Astrocyte (in vitro differentiated cells and primary cell): ENCODE results near the gene PECR. TPM values are rescaled to one million over a fixed set of nuclear protein-coding genes. Genes with fewer than 3 reads are reported as not detected.

Experiments used
- DNase-seq: peaks from one replicate; pipeline ENCODE4 v3.0.0-alpha.2; 2010; ENCODE audit warnings: low read depth
- FAIRE-seq: peaks from 2 replicates; lab custom pipeline; 2011; peaks lifted over from hg19 to GRCh38; lab: Jason Lieb, UNC
- H2AFZ ChIP-seq: 2 replicates; pipeline ENCODE4 v1.6.0; 2012; ENCODE audit warnings: low read depth, low read length, inconsistent platforms
- H3K27ac ChIP-seq: 2 replicates; pipeline ENCODE4 v1.5.1; 2011; ENCODE audit warnings: low read depth, low read length, inconsistent platforms
- H3K27me3 ChIP-seq: 2 replicates; pipeline ENCODE4 v1.6.0; 2011; ENCODE audit warnings: low read length, inconsistent platforms; ENCODE audit not compliant: insufficient read depth
- H3K36me3 ChIP-seq: 2 replicates; pipeline ENCODE4 v1.5.1; 2011; ENCODE audit warnings: low read length, inconsistent platforms; ENCODE audit not compliant: insufficient read depth
- H3K4me1 ChIP-seq: 2 replicates; pipeline ENCODE4 v1.5.1; 2011; ENCODE audit warnings: low read length, inconsistent platforms; ENCODE audit not compliant: insufficient read depth
- H3K4me2 ChIP-seq: 2 replicates; pipeline ENCODE4 v1.6.0; 2012; ENCODE audit warnings: low read length, inconsistent platforms
- H3K4me3 ChIP-seq: 2 replicates; pipeline ENCODE4 v1.5.1; 2011; ENCODE audit warnings: low read depth, mild to moderate bottlenecking, low read length, inconsistent platforms; ENCODE audit not compliant: insufficient read depth
- H3K79me2 ChIP-seq: 2 replicates; pipeline ENCODE4 v1.6.0; 2012; ENCODE audit warnings: mild to moderate bottlenecking, low read length, inconsistent platforms; ENCODE audit not compliant: insufficient read depth
- H3K9ac ChIP-seq: 2 replicates; pipeline ENCODE4 v1.6.0; 2012; ENCODE audit warnings: mild to moderate bottlenecking, low read length, inconsistent platforms
- H3K9me3 ChIP-seq: 2 replicates; pipeline ENCODE4 v1.5.1; 2012; ENCODE audit warnings: low read depth, mild to moderate bottlenecking, low read length, inconsistent platforms; ENCODE audit not compliant: insufficient read depth
- H4K20me1 ChIP-seq: 2 replicates; pipeline ENCODE4 v1.6.0; 2012; ENCODE audit warnings: low read length, inconsistent platforms; ENCODE audit not compliant: insufficient read depth
- H3K27ac Mint-ChIP-seq: one replicate; pipeline ENCODE4 v1.8.0; 2021; ENCODE audit warnings: mild to moderate bottlenecking, mixed read lengths; ENCODE audit not compliant: unreplicated experiment
- H3K27me3 Mint-ChIP-seq: one replicate; pipeline ENCODE4 v1.8.0; 2021; ENCODE audit warnings: low read depth, mixed read lengths; ENCODE audit not compliant: unreplicated experiment
- H3K36me3 Mint-ChIP-seq: one replicate; pipeline ENCODE4 v1.8.0; 2021; ENCODE audit warnings: low read depth, mixed read lengths; ENCODE audit not compliant: unreplicated experiment
- H3K4me1 Mint-ChIP-seq: one replicate; pipeline ENCODE4 v1.8.0; 2021; ENCODE audit warnings: low read depth, mixed read lengths; ENCODE audit not compliant: unreplicated experiment
- H3K4me3 Mint-ChIP-seq: one replicate; pipeline ENCODE4 v1.8.0; 2021; ENCODE audit warnings: mild to moderate bottlenecking, moderate library complexity, mixed read lengths; ENCODE audit not compliant: unreplicated experiment
- H3K9me3 Mint-ChIP-seq: one replicate; pipeline ENCODE4 v1.8.0; 2021; ENCODE audit warnings: mild to moderate bottlenecking, mixed read lengths; ENCODE audit not compliant: unreplicated experiment
- EZH2 ChIP-seq: IDR thresholded peaks from 2 replicates; pipeline ENCODE4 v1.6.1; 2012; ENCODE audit warnings: mild to moderate bottlenecking, low read length, inconsistent platforms; ENCODE audit not compliant: insufficient read depth
- total RNA-seq: library from RNA; stranded (reverse); gene quantifications from 2 replicates; pipeline ENCODE4 v1.2.1, GENCODE V29; 2021
- TF ChIP-seq, protein P1 (sequence below): IDR thresholded peaks from 2 replicates; pipeline ENCODE4 v1.5.1; 2011; ENCODE audit warnings: low read depth, mild to moderate bottlenecking, inconsistent platforms, low read length, moderate library complexity; ENCODE audit not compliant: insufficient read depth

The PECR gene
- total RNA-seq, 1 donor from 2014 or later: 17.0 TPM

DNA sequence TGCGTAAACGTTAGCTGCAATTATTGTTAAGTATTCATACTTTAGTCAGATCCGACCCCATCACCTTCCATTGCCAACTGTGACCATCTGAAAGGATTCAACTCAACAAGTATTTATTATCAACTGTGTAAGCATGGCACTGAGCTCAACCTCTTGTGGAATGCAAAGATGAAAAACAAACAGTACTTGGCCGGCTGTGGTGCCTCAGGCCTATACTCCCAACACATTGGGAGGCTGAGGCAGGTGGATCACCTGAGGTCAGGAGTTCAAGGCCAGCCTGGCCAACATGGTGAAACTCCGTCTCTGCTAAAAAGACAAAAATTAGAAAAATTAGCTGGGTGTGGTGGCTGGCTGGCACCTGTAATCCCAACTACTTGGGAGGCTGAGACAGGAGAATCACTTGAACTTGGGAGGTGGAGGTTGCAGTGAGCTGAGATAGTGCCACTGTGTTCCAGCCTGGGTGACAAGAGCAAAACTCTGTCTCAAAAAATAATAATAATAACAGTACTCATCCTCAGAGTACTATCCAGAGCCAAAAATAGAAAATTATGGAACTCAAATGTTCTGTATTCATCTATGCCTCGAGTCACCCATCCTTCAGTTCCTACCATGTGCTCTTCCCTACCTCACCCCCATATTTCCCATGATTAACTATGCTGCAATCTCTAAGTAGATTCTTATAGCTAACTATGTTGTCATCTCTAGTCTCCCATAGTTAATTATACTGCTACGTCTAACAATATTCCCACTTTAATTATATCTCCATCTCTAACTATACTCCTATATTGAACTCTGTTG, 59.6 kb downstream of the PECR start:
- no peaks in the 10 kb centered on the region for H3K9me3 ChIP-seq
- DNase-seq (no peak), FAIRE-seq (no peak)
- H3K27me3 ChIP-seq: no peaks in the 10 kb centered on the region
- no peak overlapping the region for H3K4me2 ChIP-seq
- no peaks in the 10 kb centered on the region for H3K36me3 Mint-ChIP-seq
- TF ChIP-seq, protein P1, sequence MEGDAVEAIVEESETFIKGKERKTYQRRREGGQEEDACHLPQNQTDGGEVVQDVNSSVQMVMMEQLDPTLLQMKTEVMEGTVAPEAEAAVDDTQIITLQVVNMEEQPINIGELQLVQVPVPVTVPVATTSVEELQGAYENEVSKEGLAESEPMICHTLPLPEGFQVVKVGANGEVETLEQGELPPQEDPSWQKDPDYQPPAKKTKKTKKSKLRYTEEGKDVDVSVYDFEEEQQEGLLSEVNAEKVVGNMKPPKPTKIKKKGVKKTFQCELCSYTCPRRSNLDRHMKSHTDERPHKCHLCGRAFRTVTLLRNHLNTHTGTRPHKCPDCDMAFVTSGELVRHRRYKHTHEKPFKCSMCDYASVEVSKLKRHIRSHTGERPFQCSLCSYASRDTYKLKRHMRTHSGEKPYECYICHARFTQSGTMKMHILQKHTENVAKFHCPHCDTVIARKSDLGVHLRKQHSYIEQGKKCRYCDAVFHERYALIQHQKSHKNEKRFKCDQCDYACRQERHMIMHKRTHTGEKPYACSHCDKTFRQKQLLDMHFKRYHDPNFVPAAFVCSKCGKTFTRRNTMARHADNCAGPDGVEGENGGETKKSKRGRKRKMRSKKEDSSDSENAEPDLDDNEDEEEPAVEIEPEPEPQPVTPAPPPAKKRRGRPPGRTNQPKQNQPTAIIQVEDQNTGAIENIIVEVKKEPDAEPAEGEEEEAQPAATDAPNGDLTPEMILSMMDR: no peak
- TF ChIP-seq EZH2: no peak
- H3K4me3 ChIP-seq: no peak overlapping the region
- no peaks in the 10 kb centered on the region for H3K79me2 ChIP-seq
- no peak overlapping the region for H3K9ac ChIP-seq
- H3K4me3 Mint-ChIP-seq: no peak overlapping the region
- no peaks in the 10 kb centered on the region for H3K9me3 Mint-ChIP-seq
- H3K27ac ChIP-seq: no peak overlapping the region
- no peaks in the 10 kb centered on the region for H3K36me3 ChIP-seq
- no peaks in the 10 kb centered on the region for H3K27me3 Mint-ChIP-seq
- no peaks in the 10 kb centered on the region for H3K4me1 ChIP-seq
- H2AFZ ChIP-seq: no peak overlapping the region
- no peaks in the 10 kb centered on the region for H3K4me1 Mint-ChIP-seq
- H3K27ac Mint-ChIP-seq: no peak overlapping the region
- H4K20me1 ChIP-seq: no peaks in the 10 kb centered on the region

DNA sequence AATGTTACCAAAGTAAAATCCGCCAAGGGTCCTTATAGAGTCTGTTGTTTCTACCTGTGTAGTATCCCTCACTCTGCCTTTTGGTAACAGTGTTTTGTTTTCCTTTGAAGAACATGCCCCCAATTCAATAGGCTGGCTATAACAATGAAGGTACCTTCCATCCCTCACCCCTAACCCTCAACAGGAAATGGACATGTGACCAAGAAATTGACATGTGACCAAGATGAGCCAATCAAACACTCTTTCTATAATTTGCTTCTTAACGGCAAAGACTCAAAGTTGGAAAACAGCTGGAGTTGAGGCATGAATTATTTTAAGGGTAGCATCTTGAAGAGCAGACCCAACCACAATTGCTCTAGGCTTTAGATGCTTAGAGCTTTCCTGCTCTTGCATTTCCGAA, 62.9 kb downstream of the PECR start:
- Histone ChIP-seq H3K27ac (no peak overlapping the region), H2AFZ (no peak overlapping the region), H3K9ac (no peak overlapping the region), H4K20me1 (no peaks in the 10 kb centered on the region), H3K79me2 (no peaks in the 10 kb centered on the region), H3K36me3 (no peaks in the 10 kb centered on the region), H3K27me3 (no peaks in the 10 kb centered on the region), H3K4me3 (no peak overlapping the region), H3K4me1 (no peaks in the 10 kb centered on the region), H3K9me3 (no peaks in the 10 kb centered on the region), H3K4me2 (no peak overlapping the region)
- TF ChIP-seq, protein P1: no peak
- no peak for TF ChIP-seq EZH2
- H3K27me3 Mint-ChIP-seq: no peaks in the 10 kb centered on the region
- FAIRE-seq (no peak), DNase-seq (no peak)
- H3K4me1 Mint-ChIP-seq: peaks cover 2% of the 10 kb centered on the region
- H3K9me3 Mint-ChIP-seq: no peaks in the 10 kb centered on the region
- H3K36me3 Mint-ChIP-seq: no peaks in the 10 kb centered on the region
- H3K4me3 Mint-ChIP-seq: no peak overlapping the region
- no peak overlapping the region for H3K27ac Mint-ChIP-seq

DNA sequence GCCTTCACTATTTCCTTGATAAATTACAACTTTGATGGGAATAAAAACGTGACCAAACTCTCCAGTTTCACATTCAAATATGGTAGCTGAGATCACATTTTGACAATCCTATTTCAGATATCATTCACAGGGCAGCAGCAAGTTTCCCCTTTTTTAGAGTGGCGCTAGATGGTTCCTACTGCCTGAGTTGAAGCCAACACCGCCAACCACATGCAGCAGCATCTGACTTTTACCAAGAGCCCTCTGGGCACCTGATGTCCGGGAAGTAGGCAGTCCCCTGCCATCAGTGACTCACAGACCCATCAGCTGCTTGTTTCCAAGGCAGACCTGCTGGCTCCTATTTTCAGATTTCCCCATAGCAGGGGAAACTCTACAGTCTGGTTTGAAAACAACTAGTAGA, 64.2 kb downstream of the PECR start:
- H3K79me2 ChIP-seq: no peaks in the 10 kb centered on the region
- peaks cover 5% of the 10 kb centered on the region for H3K4me1 ChIP-seq
- H3K27ac Mint-ChIP-seq: no peak overlapping the region
- TF ChIP-seq EZH2: no peak
- TF ChIP-seq, protein P1: no peak
- no peak overlapping the region for H3K4me3 Mint-ChIP-seq
- DNase-seq: no peak
- H3K9ac ChIP-seq: no peak overlapping the region
- no peak overlapping the region for H2AFZ ChIP-seq
- no peak overlapping the region for H3K27ac ChIP-seq
- no peaks in the 10 kb centered on the region for H3K36me3 ChIP-seq
- H3K27me3 Mint-ChIP-seq: no peaks in the 10 kb centered on the region
- no peak overlapping the region for H3K4me3 ChIP-seq
- H3K4me2 ChIP-seq: no peak overlapping the region
- H3K9me3 Mint-ChIP-seq: no peaks in the 10 kb centered on the region
- no peak for FAIRE-seq
- no peaks in the 10 kb centered on the region for H3K36me3 Mint-ChIP-seq
- no peaks in the 10 kb centered on the region for H3K9me3 ChIP-seq
- H3K4me1 Mint-ChIP-seq: peaks cover 2% of the 10 kb centered on the region
- no peaks in the 10 kb centered on the region for H3K27me3 ChIP-seq
- H4K20me1 ChIP-seq: no peaks in the 10 kb centered on the region
